ENCODE results near the gene ASPDH. TPM values are rescaled to one million over a fixed set of nuclear protein-coding genes. Genes with fewer than 3 reads are reported as not detected.
"Not testable (repeated sequence)": the region's sequence is repeated elsewhere in the genome, so short reads cannot be mapped to it uniquely, and the experiment has no call there.

ASPDH gene
- total RNA-seq, 4 donors from 2014 or later: not detected

DNA sequence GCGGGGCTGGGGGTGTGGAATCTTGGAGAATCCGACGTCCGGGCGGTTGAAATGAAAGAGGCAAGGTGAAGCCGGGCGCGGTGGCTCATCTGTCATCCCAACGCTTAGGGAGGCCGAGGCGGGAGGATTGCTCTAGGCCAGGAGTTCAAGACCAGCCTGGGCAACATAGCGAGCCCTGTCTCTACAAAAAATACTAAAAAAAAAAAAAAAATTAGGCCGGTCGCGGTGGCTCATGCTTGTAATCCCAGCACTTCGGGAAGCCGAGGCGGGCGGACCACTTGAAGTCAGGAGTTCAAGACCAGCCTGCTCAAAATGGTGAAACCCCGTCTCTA lies 36.8 kb downstream of the ASPDH start:
- H3K27me3 ChIP-seq: no peaks in the 10 kb centered on the region
- H3K27ac ChIP-seq: peak overlapping the region; percentile 87 to 88 (median 88)
- peaks cover 0 to 28% (median 11%) of the 10 kb centered on the region in 4 donors for H3K36me3 ChIP-seq
- intact Hi-C loops (cut with DNase I; ENCODE audit: low total_unique reads): loop anchor here (5.0 kb wide), 1 partner anchor 1930 kb away; no protein-coding TSS in a partner anchor
- DNase-seq: no peak
- in situ Hi-C loops (cut with MboI; ENCODE audit: low pct_ligation_motif_present in 1 of 4, low pct_unique_long_range_greater_than_20kb in 1 of 4, low sequenced_read_pairs in 3 of 4): no loop called here
- TF ChIP-seq, protein P1, sequence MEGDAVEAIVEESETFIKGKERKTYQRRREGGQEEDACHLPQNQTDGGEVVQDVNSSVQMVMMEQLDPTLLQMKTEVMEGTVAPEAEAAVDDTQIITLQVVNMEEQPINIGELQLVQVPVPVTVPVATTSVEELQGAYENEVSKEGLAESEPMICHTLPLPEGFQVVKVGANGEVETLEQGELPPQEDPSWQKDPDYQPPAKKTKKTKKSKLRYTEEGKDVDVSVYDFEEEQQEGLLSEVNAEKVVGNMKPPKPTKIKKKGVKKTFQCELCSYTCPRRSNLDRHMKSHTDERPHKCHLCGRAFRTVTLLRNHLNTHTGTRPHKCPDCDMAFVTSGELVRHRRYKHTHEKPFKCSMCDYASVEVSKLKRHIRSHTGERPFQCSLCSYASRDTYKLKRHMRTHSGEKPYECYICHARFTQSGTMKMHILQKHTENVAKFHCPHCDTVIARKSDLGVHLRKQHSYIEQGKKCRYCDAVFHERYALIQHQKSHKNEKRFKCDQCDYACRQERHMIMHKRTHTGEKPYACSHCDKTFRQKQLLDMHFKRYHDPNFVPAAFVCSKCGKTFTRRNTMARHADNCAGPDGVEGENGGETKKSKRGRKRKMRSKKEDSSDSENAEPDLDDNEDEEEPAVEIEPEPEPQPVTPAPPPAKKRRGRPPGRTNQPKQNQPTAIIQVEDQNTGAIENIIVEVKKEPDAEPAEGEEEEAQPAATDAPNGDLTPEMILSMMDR (IDR thresholded peaks at IDR 0.05): no peak
- TF ChIP-seq POLR2A (IDR thresholded peaks at IDR 0.05) (no peak), EP300 (IDR thresholded peaks at IDR 0.05; ENCODE audit: low read depth) (no peak), POLR2AphosphoS5 (IDR thresholded peaks at IDR 0.05) (no peak)
- peak overlapping the region; percentile 76 to 96 (median 79) for H3K4me3 ChIP-seq
- H3K4me1 ChIP-seq: peaks cover 6 to 16% (median 10%) of the 10 kb centered on the region in 4 donors
- WGBS, 2 donors (ENCODE audit: low coverage in 1 of 2): 21% methylated on average over 20 of the region's 20 CpGs; no CpG with 5 or more reads in 1 of the 2 donors
- H3K9me3 ChIP-seq: no peaks in the 10 kb centered on the region

DNA sequence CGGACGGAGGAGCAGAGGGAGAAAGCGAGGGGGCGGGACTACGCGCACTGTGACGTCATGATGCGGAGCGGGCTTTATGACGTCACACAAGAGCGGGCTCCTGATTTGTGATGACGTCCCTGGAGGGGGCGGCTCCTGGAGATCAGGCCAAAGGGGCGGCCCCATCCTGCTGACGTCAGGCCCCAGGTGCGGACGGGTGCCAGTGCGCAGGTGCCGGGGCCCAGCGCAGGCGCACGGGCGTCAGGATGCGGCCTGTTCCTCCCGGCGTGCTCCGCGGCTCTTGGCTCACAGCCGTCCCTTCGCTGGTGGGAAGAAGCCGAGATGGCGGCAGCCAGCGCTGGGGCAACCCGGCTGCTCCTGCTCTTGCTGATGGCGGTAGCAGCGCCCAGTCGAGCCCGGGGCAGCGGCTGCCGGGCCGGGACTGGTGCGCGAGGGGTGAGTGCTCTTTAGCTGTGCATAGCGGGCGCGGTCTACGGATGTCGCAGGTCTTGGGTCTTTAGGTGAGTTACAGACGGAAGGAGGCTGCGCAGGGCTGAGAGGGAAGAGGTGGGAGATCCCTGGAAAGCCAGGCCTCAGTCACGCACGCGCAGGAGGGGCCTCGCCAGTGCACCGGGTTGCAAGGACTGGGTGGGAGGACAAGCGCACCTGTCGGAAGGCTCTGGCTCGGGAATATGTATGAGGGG lies 37.3 kb downstream of the ASPDH start, which contains the start of the genes EMC10 and GARIN5A:
EMC10 (plus strand) TSS at position 284 of the 683 bp plus-strand sequence; CDS start at position 322, 38 bp downstream.
GARIN5A (minus strand) TSS at position 625 of the 683 bp plus-strand sequence; CDS start at position 165, 460 bp downstream.
- intact Hi-C loops (cut with DNase I; ENCODE audit: low total_unique reads) (loop anchor here (5.0 kb wide), 1 partner anchor 1929 kb away; no protein-coding TSS in a partner anchor), in situ Hi-C loops (cut with MboI; ENCODE audit: low pct_ligation_motif_present in 1 of 4, low pct_unique_long_range_greater_than_20kb in 1 of 4, low sequenced_read_pairs in 3 of 4) (no loop called here)
- peaks cover 6 to 16% (median 10%) of the 10 kb centered on the region in 4 donors for H3K4me1 ChIP-seq
- H3K27me3 ChIP-seq: no peaks in the 10 kb centered on the region
- H3K27ac ChIP-seq: peak within 1 kb of the TSS; percentile 87 to 88 (median 88)
- TF ChIP-seq, protein P1 (IDR thresholded peaks at IDR 0.05): peak in 1 of 5 experiments; percentile 25
- TF ChIP-seq POLR2AphosphoS5 (IDR thresholded peaks at IDR 0.05): peak; percentile 73 to 80 (median 75)
- TF ChIP-seq EP300 (IDR thresholded peaks at IDR 0.05; ENCODE audit: low read depth): peak; percentile 18
- peak; percentile 84 for TF ChIP-seq POLR2A (IDR thresholded peaks at IDR 0.05)
- H3K4me3 ChIP-seq: peak within 1 kb of the TSS; percentile 76 to 96 (median 79)
- peaks cover 0 to 25% (median 9%) of the 10 kb centered on the region in 4 donors for H3K36me3 ChIP-seq
- peak; percentile 94 for DNase-seq
- no peaks in the 10 kb centered on the region for H3K9me3 ChIP-seq
- 4% methylated on average over 47 of the region's 58 CpGs; no CpG with 5 or more reads in 1 of the 2 donors for WGBS, 2 donors (ENCODE audit: low coverage in 1 of 2)

DNA sequence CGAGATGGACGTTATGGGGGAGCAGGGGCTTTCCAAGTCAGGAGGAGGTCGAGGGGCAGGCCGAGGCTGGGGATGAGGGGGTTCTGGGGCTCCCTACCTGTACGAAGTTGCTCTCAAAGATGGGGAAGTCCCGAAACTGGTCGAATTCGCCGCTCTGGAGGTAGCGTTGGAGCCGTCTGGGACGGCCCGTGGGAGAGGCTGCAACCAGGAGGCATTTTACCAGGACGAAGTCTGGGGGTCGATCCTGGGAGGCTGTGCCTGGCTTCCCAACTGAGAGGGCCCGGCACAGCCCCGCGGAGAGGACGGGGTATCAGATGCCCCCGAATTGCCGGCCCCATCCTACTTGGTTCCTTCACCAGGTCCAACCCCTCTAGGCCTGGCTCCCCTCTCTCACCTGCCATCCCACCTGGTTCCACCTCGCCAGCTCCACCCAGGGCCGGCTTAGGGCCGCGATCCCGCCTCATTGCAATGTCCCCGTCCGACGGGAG lies 37.9 kb downstream of the ASPDH start:
- WGBS, 2 donors (ENCODE audit: low coverage in 1 of 2): 82% methylated on average over 28 of the region's 29 CpGs; no CpG with 5 or more reads in 1 of the 2 donors
- in situ Hi-C loops (cut with MboI; ENCODE audit: low pct_ligation_motif_present in 1 of 4, low pct_unique_long_range_greater_than_20kb in 1 of 4, low sequenced_read_pairs in 3 of 4): no loop called here
- H3K4me1 ChIP-seq: peaks cover 6 to 16% (median 10%) of the 10 kb centered on the region in 4 donors
- peaks cover 0 to 19% (median 6%) of the 10 kb centered on the region in 4 donors for H3K36me3 ChIP-seq
- DNase-seq: no peak
- peak overlapping the region; percentile 87 to 88 (median 88) for H3K27ac ChIP-seq
- no peak for TF ChIP-seq POLR2AphosphoS5 (IDR thresholded peaks at IDR 0.05)
- TF ChIP-seq EP300 (IDR thresholded peaks at IDR 0.05; ENCODE audit: low read depth): no peak
- TF ChIP-seq, protein P1 (IDR thresholded peaks at IDR 0.05): no peak
- TF ChIP-seq POLR2A (IDR thresholded peaks at IDR 0.05): no peak
- intact Hi-C loops (cut with DNase I; ENCODE audit: low total_unique reads): loop anchor here (5.0 kb wide), 1 partner anchor 1928 kb away; no protein-coding TSS in a partner anchor
- no peaks in the 10 kb centered on the region for H3K27me3 ChIP-seq
- H3K4me3 ChIP-seq: peak overlapping the region in 1 of 4 donors; percentile 80
- H3K9me3 ChIP-seq: no peaks in the 10 kb centered on the region

DNA sequence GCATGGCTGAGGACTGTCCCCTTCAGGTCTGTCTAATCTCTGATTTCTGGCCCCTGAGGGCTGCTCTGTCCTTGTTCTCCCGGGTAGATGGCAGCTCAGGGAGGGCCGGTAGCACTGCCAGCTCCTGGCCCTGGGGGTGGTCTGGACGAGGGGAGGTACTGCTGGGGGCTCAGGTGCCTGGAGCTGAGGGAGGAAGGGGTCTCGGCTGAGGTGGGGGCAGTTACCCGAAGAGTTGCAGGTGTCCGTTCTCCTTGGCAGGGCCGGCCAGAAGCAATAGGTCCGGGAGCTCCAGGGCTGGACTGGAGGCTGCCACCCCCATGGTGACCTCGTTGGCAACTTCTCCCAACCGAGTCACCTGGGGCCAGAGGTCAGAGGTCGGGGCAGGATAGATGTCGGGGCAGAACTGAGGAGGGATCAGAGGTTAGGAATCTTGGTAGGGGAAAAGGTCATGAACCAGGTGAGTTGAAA lies 38.6 kb downstream of the ASPDH start:
- H3K27ac ChIP-seq: no peak overlapping the region
- TF ChIP-seq, protein P1 (IDR thresholded peaks at IDR 0.05): no peak
- no peak for TF ChIP-seq POLR2AphosphoS5 (IDR thresholded peaks at IDR 0.05)
- TF ChIP-seq POLR2A (IDR thresholded peaks at IDR 0.05): no peak
- no peak for TF ChIP-seq EP300 (IDR thresholded peaks at IDR 0.05; ENCODE audit: low read depth)

DNA sequence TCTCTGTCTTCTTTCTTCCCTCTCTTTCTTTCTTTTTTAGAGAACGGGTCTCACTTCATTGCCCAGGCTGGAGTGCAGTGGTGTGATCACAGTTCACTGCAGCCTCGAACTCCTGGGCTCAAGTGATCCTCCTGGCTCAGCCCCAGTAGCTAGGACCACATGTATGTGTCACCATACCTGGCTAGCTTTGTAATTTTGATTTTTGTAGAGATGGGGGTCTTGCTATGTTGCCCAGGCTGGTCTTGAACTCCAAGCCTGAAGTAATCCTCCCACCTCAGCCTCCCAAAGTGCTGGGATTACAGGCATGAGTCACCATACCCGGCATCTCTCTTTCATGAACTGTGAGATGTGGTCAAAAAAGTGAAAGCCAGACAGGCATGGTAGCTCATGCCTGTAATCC lies 40.4 kb downstream of the ASPDH start:
- WGBS, 2 donors (ENCODE audit: low coverage in 1 of 2): 67 to 100% methylated on average over 1 to 3 of the region's 3 CpGs
- H3K9me3 ChIP-seq; intact Hi-C loops (cut with DNase I; ENCODE audit: low total_unique reads); H3K27me3 ChIP-seq; H3K36me3 ChIP-seq; H3K4me3 ChIP-seq; H3K27ac ChIP-seq; DNase-seq: not testable (repeated sequence)
- in situ Hi-C loops (cut with MboI; ENCODE audit: low pct_ligation_motif_present in 1 of 4, low pct_unique_long_range_greater_than_20kb in 1 of 4, low sequenced_read_pairs in 3 of 4): loop anchor here in 1 of 4 donors (25.0 kb wide), 1 partner anchor 111 kb away; the partner anchor contains the start of gene NAPSA
- peaks cover 6 to 14% (median 10%) of the 10 kb centered on the region in 4 donors for H3K4me1 ChIP-seq

More for the DNA sequence above, 38.6 kb downstream of the ASPDH start:
- H3K4me3 ChIP-seq: no peak overlapping the region
- H3K9me3 ChIP-seq: no peaks in the 10 kb centered on the region
- WGBS, 2 donors (ENCODE audit: low coverage in 1 of 2): 77% methylated on average over 12 of the region's 12 CpGs; no CpG with 5 or more reads in 1 of the 2 donors
- H3K27me3 ChIP-seq: no peaks in the 10 kb centered on the region
- H3K36me3 ChIP-seq: peaks cover 0 to 13% (median 3%) of the 10 kb centered on the region in 4 donors
- intact Hi-C loops (cut with DNase I; ENCODE audit: low total_unique reads) (loop anchor here (5.0 kb wide), 1 partner anchor 1928 kb away; no protein-coding TSS in a partner anchor), in situ Hi-C loops (cut with MboI; ENCODE audit: low pct_ligation_motif_present in 1 of 4, low pct_unique_long_range_greater_than_20kb in 1 of 4, low sequenced_read_pairs in 3 of 4) (no loop called here)
- peaks cover 6 to 16% (median 10%) of the 10 kb centered on the region in 4 donors for H3K4me1 ChIP-seq
- no peak for DNase-seq

Measured in transverse colon (tissue), 4 donors.